ENCODE results near the gene EFNA1. TPM values are rescaled to one million over a fixed set of nuclear protein-coding genes. Genes with fewer than 3 reads are reported as not detected.

EFNA1 gene
- total and polyA plus RNA-seq, 4 donors: 58.6 to 236 (median 179) TPM

DNA sequence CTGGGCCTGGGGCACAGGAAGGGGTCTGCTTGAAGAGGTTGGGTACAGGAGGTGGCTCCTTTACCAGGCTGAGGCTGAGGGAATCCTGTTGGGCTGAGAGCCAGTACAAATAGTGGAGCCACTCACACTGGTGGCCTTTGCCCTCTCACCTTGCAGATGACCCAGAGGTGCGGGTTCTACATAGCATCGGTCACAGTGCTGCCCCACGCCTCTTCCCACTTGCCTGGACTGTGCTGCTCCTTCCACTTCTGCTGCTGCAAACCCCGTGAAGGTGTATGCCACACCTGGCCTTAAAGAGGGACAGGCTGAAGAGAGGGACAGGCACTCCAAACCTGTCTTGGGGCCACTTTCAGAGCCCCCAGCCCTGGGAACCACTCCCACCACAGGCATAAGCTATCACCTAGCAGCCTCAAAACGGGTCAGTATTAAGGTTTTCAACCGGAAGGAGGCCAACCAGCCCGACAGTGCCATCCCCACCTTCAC is 6.2 kb downstream of the EFNA1 start (continued):
- TF ChIP-seq, protein P1, sequence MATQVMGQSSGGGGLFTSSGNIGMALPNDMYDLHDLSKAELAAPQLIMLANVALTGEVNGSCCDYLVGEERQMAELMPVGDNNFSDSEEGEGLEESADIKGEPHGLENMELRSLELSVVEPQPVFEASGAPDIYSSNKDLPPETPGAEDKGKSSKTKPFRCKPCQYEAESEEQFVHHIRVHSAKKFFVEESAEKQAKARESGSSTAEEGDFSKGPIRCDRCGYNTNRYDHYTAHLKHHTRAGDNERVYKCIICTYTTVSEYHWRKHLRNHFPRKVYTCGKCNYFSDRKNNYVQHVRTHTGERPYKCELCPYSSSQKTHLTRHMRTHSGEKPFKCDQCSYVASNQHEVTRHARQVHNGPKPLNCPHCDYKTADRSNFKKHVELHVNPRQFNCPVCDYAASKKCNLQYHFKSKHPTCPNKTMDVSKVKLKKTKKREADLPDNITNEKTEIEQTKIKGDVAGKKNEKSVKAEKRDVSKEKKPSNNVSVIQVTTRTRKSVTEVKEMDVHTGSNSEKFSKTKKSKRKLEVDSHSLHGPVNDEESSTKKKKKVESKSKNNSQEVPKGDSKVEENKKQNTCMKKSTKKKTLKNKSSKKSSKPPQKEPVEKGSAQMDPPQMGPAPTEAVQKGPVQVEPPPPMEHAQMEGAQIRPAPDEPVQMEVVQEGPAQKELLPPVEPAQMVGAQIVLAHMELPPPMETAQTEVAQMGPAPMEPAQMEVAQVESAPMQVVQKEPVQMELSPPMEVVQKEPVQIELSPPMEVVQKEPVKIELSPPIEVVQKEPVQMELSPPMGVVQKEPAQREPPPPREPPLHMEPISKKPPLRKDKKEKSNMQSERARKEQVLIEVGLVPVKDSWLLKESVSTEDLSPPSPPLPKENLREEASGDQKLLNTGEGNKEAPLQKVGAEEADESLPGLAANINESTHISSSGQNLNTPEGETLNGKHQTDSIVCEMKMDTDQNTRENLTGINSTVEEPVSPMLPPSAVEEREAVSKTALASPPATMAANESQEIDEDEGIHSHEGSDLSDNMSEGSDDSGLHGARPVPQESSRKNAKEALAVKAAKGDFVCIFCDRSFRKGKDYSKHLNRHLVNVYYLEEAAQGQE (IDR thresholded peaks at IDR 0.05): peak; percentile 25
- TF ChIP-seq EGR1 (IDR thresholded peaks at IDR 0.05; ENCODE audit: low read depth in 2 of 2): no peak

DNA sequence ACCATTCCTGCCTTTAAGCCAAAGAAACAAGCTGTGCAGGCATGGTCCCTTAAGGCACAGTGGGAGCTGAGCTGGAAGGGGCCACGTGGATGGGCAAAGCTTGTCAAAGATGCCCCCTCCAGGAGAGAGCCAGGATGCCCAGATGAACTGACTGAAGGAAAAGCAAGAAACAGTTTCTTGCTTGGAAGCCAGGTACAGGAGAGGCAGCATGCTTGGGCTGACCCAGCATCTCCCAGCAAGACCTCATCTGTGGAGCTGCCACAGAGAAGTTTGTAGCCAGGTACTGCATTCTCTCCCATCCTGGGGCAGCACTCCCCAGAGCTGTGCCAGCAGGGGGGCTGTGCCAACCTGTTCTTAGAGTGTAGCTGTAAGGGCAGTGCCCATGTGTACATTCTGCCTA is 6.6 kb downstream of the EFNA1 start:
- Histone ChIP-seq H3K36me3 (ENCODE audit: control insufficient read depth in 4 of 4, insufficient read depth in 3 of 4, low read depth in 1 of 4, low read length in 3 of 4) (peaks cover 8 to 26% (median 19%) of the 10 kb centered on the region in 4 donors), H3K4me1 (ENCODE audit: control insufficient read depth in 4 of 4, insufficient read depth in 4 of 4, low read length in 3 of 4) (peaks cover 0 to 64% (median 40%) of the 10 kb centered on the region in 4 donors), H3K27me3 (ENCODE audit: control insufficient read depth in 4 of 4, insufficient read depth in 4 of 4, low read length in 3 of 4) (no peaks in the 10 kb centered on the region), H3K4me3 (ENCODE audit: low read depth in 1 of 3, low read length in 3 of 3) (peak overlapping the region; percentile 34 to 40 (median 35)), H3K9ac (ENCODE audit: low read depth in 1 of 2, low read length in 2 of 2) (peak overlapping the region; percentile 20 to 95), H3K27ac (ENCODE audit: low read depth in 1 of 2, low read length in 2 of 2) (peak overlapping the region; percentile 99), H3K9me3 (ENCODE audit: control insufficient read depth in 4 of 4, low read length in 3 of 4) (no peaks in the 10 kb centered on the region)
- no peak for DNase-seq (ENCODE audit: low spot score)
- TF ChIP-seq, protein P2, sequence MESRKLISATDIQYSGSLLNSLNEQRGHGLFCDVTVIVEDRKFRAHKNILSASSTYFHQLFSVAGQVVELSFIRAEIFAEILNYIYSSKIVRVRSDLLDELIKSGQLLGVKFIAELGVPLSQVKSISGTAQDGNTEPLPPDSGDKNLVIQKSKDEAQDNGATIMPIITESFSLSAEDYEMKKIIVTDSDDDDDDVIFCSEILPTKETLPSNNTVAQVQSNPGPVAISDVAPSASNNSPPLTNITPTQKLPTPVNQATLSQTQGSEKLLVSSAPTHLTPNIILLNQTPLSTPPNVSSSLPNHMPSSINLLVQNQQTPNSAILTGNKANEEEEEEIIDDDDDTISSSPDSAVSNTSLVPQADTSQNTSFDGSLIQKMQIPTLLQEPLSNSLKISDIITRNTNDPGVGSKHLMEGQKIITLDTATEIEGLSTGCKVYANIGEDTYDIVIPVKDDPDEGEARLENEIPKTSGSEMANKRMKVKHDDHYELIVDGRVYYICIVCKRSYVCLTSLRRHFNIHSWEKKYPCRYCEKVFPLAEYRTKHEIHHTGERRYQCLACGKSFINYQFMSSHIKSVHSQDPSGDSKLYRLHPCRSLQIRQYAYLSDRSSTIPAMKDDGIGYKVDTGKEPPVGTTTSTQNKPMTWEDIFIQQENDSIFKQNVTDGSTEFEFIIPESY (IDR thresholded peaks at IDR 0.05): no peak
- peak; percentile 80 for TF ChIP-seq FOXA1 (IDR thresholded peaks at IDR 0.05)
- 25% methylated on average over 1 of the region's 1 CpG for WGBS

DNA sequence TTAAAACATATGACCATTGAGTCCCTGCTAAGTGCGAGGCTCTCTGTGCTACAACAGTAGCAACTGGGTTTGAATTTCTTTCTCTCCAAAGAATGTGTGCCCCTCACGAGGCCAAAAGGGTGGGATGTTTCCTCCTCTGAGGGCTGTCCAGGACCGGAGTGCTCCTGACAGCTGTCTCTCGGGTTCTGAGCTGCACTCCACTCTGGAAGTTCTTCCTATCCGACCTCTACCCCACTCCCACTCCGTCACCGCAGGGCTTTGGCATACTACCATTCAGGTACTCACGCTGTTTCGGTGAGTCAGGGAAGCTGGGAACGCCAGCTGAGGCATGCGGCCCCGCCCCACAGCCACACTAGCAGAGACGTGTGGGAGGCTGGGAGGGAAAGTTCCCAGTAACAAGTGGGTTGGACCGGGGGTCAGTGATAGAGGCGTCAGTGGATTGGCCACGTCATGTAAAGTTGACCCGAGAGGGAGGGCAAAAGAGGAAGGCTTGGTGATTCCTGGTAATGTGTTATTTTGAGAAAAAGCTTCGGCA is 7.3 kb downstream of the EFNA1 start:
- DNase-seq (ENCODE audit: low spot score): peak; percentile 75
- Histone ChIP-seq H3K4me3 (ENCODE audit: low read depth in 1 of 3, low read length in 3 of 3) (peak overlapping the region; percentile 28 to 65 (median 34)), H3K36me3 (ENCODE audit: control insufficient read depth in 4 of 4, insufficient read depth in 3 of 4, low read depth in 1 of 4, low read length in 3 of 4) (peaks cover 8 to 26% (median 17%) of the 10 kb centered on the region in 4 donors), H3K9me3 (ENCODE audit: control insufficient read depth in 4 of 4, low read length in 3 of 4) (no peaks in the 10 kb centered on the region), H3K9ac (ENCODE audit: low read depth in 1 of 2, low read length in 2 of 2) (peak overlapping the region; percentile 87 to 95), H3K27me3 (ENCODE audit: control insufficient read depth in 4 of 4, insufficient read depth in 4 of 4, low read length in 3 of 4) (no peaks in the 10 kb centered on the region), H3K27ac (ENCODE audit: low read depth in 1 of 2, low read length in 2 of 2) (peak overlapping the region; percentile 99), H3K4me1 (ENCODE audit: control insufficient read depth in 4 of 4, insufficient read depth in 4 of 4, low read length in 3 of 4) (peaks cover 0 to 67% (median 42%) of the 10 kb centered on the region in 4 donors)
- 5% methylated on average over 18 of the region's 18 CpGs for WGBS
- TF ChIP-seq HNF4G (IDR thresholded peaks at IDR 0.05) (peak; percentile 11), RAD21 (IDR thresholded peaks at IDR 0.05) (peak in 1 of 2 donors; percentile 41), JUND (IDR thresholded peaks at IDR 0.05) (peak; percentile 41 to 80), EGR1 (IDR thresholded peaks at IDR 0.05; ENCODE audit: low read depth in 2 of 2) (peak in 1 of 2 donors; percentile 71), TAF1 (conservative IDR thresholded peaks at IDR 0.05) (no peak), NR2F2 (IDR thresholded peaks at IDR 0.05) (peak; percentile 84), FOXA2 (IDR thresholded peaks at IDR 0.05) (no peak), YY1 (IDR thresholded peaks at IDR 0.05) (peak; percentile 65), HNF4A (conservative IDR thresholded peaks at IDR 0.05) (peak; percentile 65 to 83), SP1 (IDR thresholded peaks at IDR 0.05) (peak; percentile 75), GABPA (IDR thresholded peaks at IDR 0.05 in 1 of 2, conservative IDR thresholded peaks at IDR 0.05 in 1 of 2) (no peak), RXRA (IDR thresholded peaks at IDR 0.05) (peak; percentile 79 to 91)
- TF ChIP-seq, protein P2 (IDR thresholded peaks at IDR 0.05): peak; percentile 74
- TF ChIP-seq, protein P3, sequence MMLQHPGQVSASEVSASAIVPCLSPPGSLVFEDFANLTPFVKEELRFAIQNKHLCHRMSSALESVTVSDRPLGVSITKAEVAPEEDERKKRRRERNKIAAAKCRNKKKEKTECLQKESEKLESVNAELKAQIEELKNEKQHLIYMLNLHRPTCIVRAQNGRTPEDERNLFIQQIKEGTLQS (IDR thresholded peaks at IDR 0.05): peak; percentile 52
- TF ChIP-seq, protein P4, sequence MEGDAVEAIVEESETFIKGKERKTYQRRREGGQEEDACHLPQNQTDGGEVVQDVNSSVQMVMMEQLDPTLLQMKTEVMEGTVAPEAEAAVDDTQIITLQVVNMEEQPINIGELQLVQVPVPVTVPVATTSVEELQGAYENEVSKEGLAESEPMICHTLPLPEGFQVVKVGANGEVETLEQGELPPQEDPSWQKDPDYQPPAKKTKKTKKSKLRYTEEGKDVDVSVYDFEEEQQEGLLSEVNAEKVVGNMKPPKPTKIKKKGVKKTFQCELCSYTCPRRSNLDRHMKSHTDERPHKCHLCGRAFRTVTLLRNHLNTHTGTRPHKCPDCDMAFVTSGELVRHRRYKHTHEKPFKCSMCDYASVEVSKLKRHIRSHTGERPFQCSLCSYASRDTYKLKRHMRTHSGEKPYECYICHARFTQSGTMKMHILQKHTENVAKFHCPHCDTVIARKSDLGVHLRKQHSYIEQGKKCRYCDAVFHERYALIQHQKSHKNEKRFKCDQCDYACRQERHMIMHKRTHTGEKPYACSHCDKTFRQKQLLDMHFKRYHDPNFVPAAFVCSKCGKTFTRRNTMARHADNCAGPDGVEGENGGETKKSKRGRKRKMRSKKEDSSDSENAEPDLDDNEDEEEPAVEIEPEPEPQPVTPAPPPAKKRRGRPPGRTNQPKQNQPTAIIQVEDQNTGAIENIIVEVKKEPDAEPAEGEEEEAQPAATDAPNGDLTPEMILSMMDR (IDR thresholded peaks at IDR 0.05; ENCODE audit: low read depth, low read length, missing input control): no peak

All from liver (tissue), 9 donors.